Right lobe of liver (tissue), 4 donors: ENCODE results near the gene FAXDC2.

ENCODE experiments used
- CTCF ChIP-seq, 4 donors: fragments of 200-600 bp in 3 of 4; fragments of 450-650 bp in 1 of 4; IDR thresholded peaks; one replicate each; pipeline versions ENCODE4 v1.5.1 to v1.8.0; 2016 to 2022; ENCODE audit warnings: antibody characterized with exemption in 4 of 4, mild to moderate bottlenecking in 2 of 4
- POLR2A ChIP-seq: fragments of 450-650 bp; IDR thresholded peaks from one replicate; pipeline ENCODE4 v1.6.1; 2017; ENCODE audit warnings: antibody characterized with exemption, mild to moderate bottlenecking
- donor health status: DM: no; HTN: no; CAD: no.
- donor health status: DM: no; HTN: no; CAD: no.
- donor health status: DM: no; HTN: yes; CAD: no.

- TF ChIP-seq CTCF (IDR thresholded peaks at IDR 0.05) (no peak), POLR2A (no peak)
Measured at GRCh38 chr5:154865466-154866184, 15.2 kb upstream of the FAXDC2 start.
